GM13977 (cell line): Measurements from ENCODE around the gene MCTS1.

Experiments
- DNase-seq: peaks from one replicate; pipeline ENCODE4 v3.0.0; 2012; ENCODE audit warnings: low spot score
- CTCF ChIP-seq: IDR thresholded peaks from 2 replicates; pipeline ENCODE4 v1.5.1; 2012; ENCODE audit warnings: mild to moderate bottlenecking, control low read depth; ENCODE audit not compliant: insufficient read depth; ENCODE audit errors: extremely low read depth, missing control alignments
- in situ Hi-C: fragments of 300-500 bp; cut with MboI; formaldehyde crosslinking; loops from one replicate; pipeline ENCODE4 v1.12.0; 2022; ENCODE audit warnings: low sequenced_read_pairs, low pct_unique_long_range_greater_than_20kb, mixed read lengths, inconsistent platforms; ENCODE audit not compliant: unreplicated experiment

The MCTS1 gene

GRCh38 chrX:120603707-120604360, at the start of gene MCTS1:
MCTS1 (plus strand) TSS chrX:120604101; CDS start chrX:120604237, 136 bp downstream.
- peak; percentile 54 for DNase-seq
- in situ Hi-C loops: no loop called here
- TF ChIP-seq CTCF: no peak

- no peak for TF ChIP-seq CTCF
- in situ Hi-C loops: no loop called here
- no peak for DNase-seq
These were observed 47.6 kb upstream of the MCTS1 start for GRCh38 chrX:120556251-120556650.

- in situ Hi-C loops: no loop called here
These were observed 44.1 kb upstream of the MCTS1 start for GRCh38 chrX:120559804-120560203.

GRCh38 chrX:120560405-120560841, 43.5 kb upstream of the MCTS1 start:
- TF ChIP-seq CTCF: no peak
- no peak for DNase-seq
- in situ Hi-C loops: no loop called here

More at GRCh38 chrX:120559804-120560203, 44.1 kb upstream of the MCTS1 start:
- TF ChIP-seq CTCF: no peak
- no peak for DNase-seq

GRCh38 chrX:120560842-120561633, 42.9 kb upstream of the MCTS1 start, which contains the start of gene CUL4B:
CUL4B (minus strand) TSS chrX:120560962; CDS start chrX:120560638, 324 bp downstream.
- no peak for TF ChIP-seq CTCF
- in situ Hi-C loops: no loop called here
- peak; percentile 74 for DNase-seq

- TF ChIP-seq CTCF: no peak
- in situ Hi-C loops: no loop called here
- no peak for DNase-seq
These were observed 42.0 kb upstream of the MCTS1 start for GRCh38 chrX:120561634-120562568.
